GM12864 (cell line): ENCODE data around the gene KRTAP4-12.
"Not testable (repeated sequence)": the region's sequence is repeated elsewhere in the genome, so short reads cannot be mapped to it uniquely, and the experiment has no call there.

Experiments used
- DNase-seq: peaks from one replicate; pipeline ENCODE4 v3.0.0-alpha.2; 2011; ENCODE audit warnings: low read depth
- H3K4me3 ChIP-seq: 2 replicates; pipeline ENCODE4 v1.5.1; 2011; ENCODE audit warnings: mild to moderate bottlenecking, low read depth, low read length, control low read depth
- CTCF ChIP-seq: IDR thresholded peaks from 2 replicates; pipeline ENCODE4 v1.5.1; 2011; ENCODE audit warnings: low read depth, mild to moderate bottlenecking, moderate library complexity, low read length, control low read depth, inconsistent platforms; ENCODE audit errors: missing control alignments

Gene KRTAP4-12

GRCh38 chr17:41123991-41124371, at the start of gene KRTAP4-12:
KRTAP4-12 (minus strand) TSS chr17:41124182; CDS start chr17:41124122, 60 bp downstream.
- not testable (repeated sequence) for DNase-seq, H3K4me3 ChIP-seq

- DNase-seq = no peak
- H3K4me3 ChIP-seq = no peak overlapping the region
- TF ChIP-seq CTCF = no peak
These were observed 47.9 kb upstream of the KRTAP4-12 start for GRCh38 chr17:41171886-41172285.

GRCh38 chr17:41168121-41168520, 44.1 kb upstream of the KRTAP4-12 start, which contains the start of gene KRTAP4-3:
KRTAP4-3 (minus strand) TSS chr17:41168221; CDS start chr17:41168172, 49 bp downstream.
- H3K4me3 ChIP-seq = no peak within 1 kb of the TSS
- DNase-seq = no peak
- no peak for TF ChIP-seq CTCF

DNA sequence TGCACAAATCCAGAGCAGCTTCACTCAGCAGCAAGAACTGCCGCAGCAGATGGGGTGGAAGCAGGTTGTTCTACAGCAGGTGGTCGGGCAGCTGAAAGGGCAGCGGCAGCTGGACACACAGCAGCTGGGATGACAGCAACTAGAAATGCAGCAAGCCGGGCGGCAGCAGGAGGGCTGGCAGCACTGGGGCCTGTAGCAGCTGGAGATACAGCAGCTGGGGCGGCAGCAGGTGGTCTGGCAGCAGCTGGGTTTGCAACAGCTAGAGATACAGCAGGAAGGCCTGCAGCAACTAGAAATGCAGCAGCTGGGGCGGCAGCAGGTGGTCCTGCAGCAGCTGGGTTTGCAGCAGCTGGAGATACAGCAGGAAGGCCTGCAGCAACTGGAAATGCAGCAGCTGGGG, 43.6 kb upstream of the KRTAP4-12 start:
- no peak overlapping the region for H3K4me3 ChIP-seq
- TF ChIP-seq CTCF = no peak
- no peak for DNase-seq

- no peak overlapping the region for H3K4me3 ChIP-seq
- no peak for TF ChIP-seq CTCF
- no peak for DNase-seq
These were observed 39.8 kb upstream of the KRTAP4-12 start for GRCh38 chr17:41163828-41164227.

GRCh38 chr17:41160648-41161047, 36.7 kb upstream of the KRTAP4-12 start, which contains the start of gene KRTAP4-4:
KRTAP4-4 (minus strand) TSS chr17:41160748; CDS start chr17:41160691, 57 bp downstream.
- TF ChIP-seq CTCF = no peak
- no peak within 1 kb of the TSS for H3K4me3 ChIP-seq
- no peak for DNase-seq

DNA sequence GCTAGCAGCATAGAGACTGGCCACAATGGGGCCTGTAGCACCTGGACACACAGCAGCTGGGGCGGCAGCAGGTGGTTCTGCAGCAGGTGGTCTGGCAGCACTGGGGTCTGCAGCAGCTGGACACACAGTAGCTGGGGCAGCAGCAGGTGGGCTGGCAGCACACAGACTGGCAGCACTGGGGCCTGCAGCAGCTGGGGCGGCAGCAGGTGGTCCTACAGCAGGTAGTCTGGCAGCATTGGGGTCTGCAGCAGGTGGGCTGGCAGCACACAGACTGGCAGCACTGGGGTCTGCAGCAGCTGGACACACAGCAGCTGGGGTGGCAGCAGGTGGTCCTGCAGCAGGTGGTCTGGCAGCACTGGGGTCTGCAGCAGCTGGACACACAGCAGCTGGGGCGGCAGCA, 36.2 kb upstream of the KRTAP4-12 start:
- not testable (repeated sequence) for DNase-seq, H3K4me3 ChIP-seq

GRCh38 chr17:41153856-41154255, 29.9 kb upstream of the KRTAP4-12 start:
- DNase-seq = no peak
- no peak for TF ChIP-seq CTCF
- H3K4me3 ChIP-seq = no peak overlapping the region
